ENCODE measurements around the gene NEO1. TPM values are rescaled to one million over a fixed set of nuclear protein-coding genes. Genes with fewer than 3 reads are reported as not detected.

The NEO1 gene
- total RNA-seq, 4 donors from 2014 or later: 15.5 to 73.4 (median 24.0) TPM

GRCh38 chr15:73082812-73083211, 30.5 kb downstream of the NEO1 start:
- TF ChIP-seq CTCF (IDR thresholded peaks at IDR 0.05): no peak
- no peak for DNase-seq (ENCODE audit: low spot score)
- ATAC-seq (ENCODE audit: low FRiP score): no peak

- ATAC-seq (ENCODE audit: low FRiP score) (no peak), DNase-seq (ENCODE audit: low spot score) (no peak)
- no peak for TF ChIP-seq CTCF (IDR thresholded peaks at IDR 0.05)
These were observed 34.8 kb downstream of the NEO1 start for GRCh38 chr15:73087098-73087497.

- DNase-seq (ENCODE audit: low spot score) (no peak), ATAC-seq (ENCODE audit: low FRiP score) (no peak)
- TF ChIP-seq CTCF (IDR thresholded peaks at IDR 0.05): no peak
These were observed 52.8 kb downstream of the NEO1 start for GRCh38 chr15:73105064-73105463.

- ATAC-seq (ENCODE audit: low FRiP score) (no peak), DNase-seq (ENCODE audit: low spot score) (no peak)
- TF ChIP-seq CTCF (IDR thresholded peaks at IDR 0.05): no peak
These were observed 56.4 kb downstream of the NEO1 start for GRCh38 chr15:73108676-73109075.

GRCh38 chr15:73109765-73110164, 57.5 kb downstream of the NEO1 start:
- no peak for DNase-seq (ENCODE audit: low spot score)
- no peak for TF ChIP-seq CTCF (IDR thresholded peaks at IDR 0.05)
- no peak for ATAC-seq (ENCODE audit: low FRiP score)

- no peak for TF ChIP-seq CTCF (IDR thresholded peaks at IDR 0.05)
- ATAC-seq (ENCODE audit: low FRiP score) (no peak), DNase-seq (ENCODE audit: low spot score) (no peak)
These were observed 57.9 kb downstream of the NEO1 start for GRCh38 chr15:73110201-73110600.

- no peak for ATAC-seq (ENCODE audit: low FRiP score)
- no peak for DNase-seq (ENCODE audit: low spot score)
- TF ChIP-seq CTCF (IDR thresholded peaks at IDR 0.05): no peak
These were observed 61.8 kb downstream of the NEO1 start for GRCh38 chr15:73114064-73114463.
